Measurements from ENCODE around the gene UBAC2.

DNA sequence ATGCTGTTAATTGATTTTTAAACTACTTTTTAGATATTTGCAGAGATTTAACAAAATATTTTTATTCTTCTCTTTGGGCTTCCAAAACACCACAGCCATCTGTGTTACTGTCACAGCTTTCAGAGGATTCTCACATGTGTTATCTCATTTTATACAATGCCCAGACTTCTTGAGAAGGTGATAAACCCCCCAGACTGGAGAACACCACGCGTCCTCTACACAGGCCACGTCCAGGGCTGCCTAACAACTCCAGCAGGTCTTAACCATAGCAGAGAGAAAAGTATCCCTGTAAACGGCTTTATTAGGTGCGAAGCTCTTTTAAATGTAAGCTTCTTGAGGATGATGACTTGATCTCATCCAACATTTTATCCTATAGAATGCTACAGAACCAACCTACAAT, 104.5 kb downstream of the UBAC2 start:
- TF ChIP-seq, protein P1, sequence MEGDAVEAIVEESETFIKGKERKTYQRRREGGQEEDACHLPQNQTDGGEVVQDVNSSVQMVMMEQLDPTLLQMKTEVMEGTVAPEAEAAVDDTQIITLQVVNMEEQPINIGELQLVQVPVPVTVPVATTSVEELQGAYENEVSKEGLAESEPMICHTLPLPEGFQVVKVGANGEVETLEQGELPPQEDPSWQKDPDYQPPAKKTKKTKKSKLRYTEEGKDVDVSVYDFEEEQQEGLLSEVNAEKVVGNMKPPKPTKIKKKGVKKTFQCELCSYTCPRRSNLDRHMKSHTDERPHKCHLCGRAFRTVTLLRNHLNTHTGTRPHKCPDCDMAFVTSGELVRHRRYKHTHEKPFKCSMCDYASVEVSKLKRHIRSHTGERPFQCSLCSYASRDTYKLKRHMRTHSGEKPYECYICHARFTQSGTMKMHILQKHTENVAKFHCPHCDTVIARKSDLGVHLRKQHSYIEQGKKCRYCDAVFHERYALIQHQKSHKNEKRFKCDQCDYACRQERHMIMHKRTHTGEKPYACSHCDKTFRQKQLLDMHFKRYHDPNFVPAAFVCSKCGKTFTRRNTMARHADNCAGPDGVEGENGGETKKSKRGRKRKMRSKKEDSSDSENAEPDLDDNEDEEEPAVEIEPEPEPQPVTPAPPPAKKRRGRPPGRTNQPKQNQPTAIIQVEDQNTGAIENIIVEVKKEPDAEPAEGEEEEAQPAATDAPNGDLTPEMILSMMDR (IDR thresholded peaks at IDR 0.05) = no peak
- no peak for TF ChIP-seq POLR2A (IDR thresholded peaks at IDR 0.05)
